PC-9 (cell line): ENCODE results near the gene SLCO2B1. TPM values are rescaled to one million over a fixed set of nuclear protein-coding genes. Genes with fewer than 3 reads are reported as not detected.

ENCODE experiments used
- BruUV-seq: library from RNA; stranded (reverse); fragments of 400-500 nt; replicated peaks from 2 replicates; lab custom pipeline; 2021; lab: Mats Ljungman, UMichigan
- CTCF ChIA-PET: fragments of 300-600 bp; sonication (Branson Sonifier 250); formaldehyde crosslinking; loops from one replicate; lab custom pipeline; 2022; ENCODE audit warnings: antibody characterized with exemption; lab: Charles Lee
- POLR2A ChIA-PET: fragments of 300-600 bp; sonication (Branson Sonifier 250); formaldehyde crosslinking; loops from one replicate; lab custom pipeline; 2022; ENCODE audit warnings: antibody characterized with exemption; ENCODE audit not compliant: unreplicated experiment; lab: Charles Lee
- DNase-seq, 2 experiments: peaks; one replicate each; pipeline versions ENCODE4 v3.0.0 to v3.0.0-alpha.2; 2015 to 2022; ENCODE audit warnings: mixed read lengths in 1 of 2
- H2AFZ ChIP-seq: fragments of 200-600 bp; sonication (generic); 2 replicates; pipeline ENCODE4 v1.8.1; 2017; ENCODE audit warnings: antibody characterized with exemption
- H3F3A ChIP-seq: fragments of 200-600 bp; sonication (generic); 2 replicates; pipeline ENCODE4 v1.8.1; 2017; ENCODE audit warnings: antibody characterized with exemption, mild to moderate bottlenecking, low read depth; ENCODE audit not compliant: insufficient read depth
- H3K27ac ChIP-seq: fragments of 200-600 bp; sonication (generic); 2 replicates; pipeline ENCODE4 v1.6.1; 2016; ENCODE audit warnings: mixed run types
- H3K27me3 ChIP-seq: fragments of 200-600 bp; sonication (generic); 2 replicates; pipeline ENCODE4 v1.6.1; 2016; ENCODE audit warnings: low read depth, mixed run types; ENCODE audit not compliant: insufficient read depth
- H3K36me3 ChIP-seq: fragments of 200-600 bp; sonication (generic); 2 replicates; pipeline ENCODE4 v1.6.1; 2016; ENCODE audit warnings: low read depth, mixed run types
- H3K4me1 ChIP-seq: fragments of 200-600 bp; sonication (generic); replicated peaks from 2 replicates; pipeline ENCODE4 v1.6.1; 2016; ENCODE audit warnings: mixed run types; ENCODE audit not compliant: insufficient read depth
- H3K4me2 ChIP-seq: fragments of 200-600 bp; sonication (generic); 2 replicates; pipeline ENCODE4 v1.6.1; 2017; ENCODE audit warnings: mixed run types
- H3K4me3 ChIP-seq: fragments of 200-600 bp; sonication (generic); 2 replicates; pipeline ENCODE4 v1.6.1; 2016; ENCODE audit warnings: mixed run types
- H3K79me2 ChIP-seq: fragments of 200-600 bp; sonication (generic); 2 replicates; pipeline ENCODE4 v1.6.1; 2017; ENCODE audit warnings: low read depth, mixed run types
- H3K9me2 ChIP-seq: fragments of 200-600 bp; sonication (generic); 2 replicates; pipeline ENCODE4 v1.8.1; 2017; ENCODE audit warnings: mild to moderate bottlenecking; ENCODE audit not compliant: insufficient read depth
- H3K9me3 ChIP-seq: fragments of 200-600 bp; sonication (generic); 2 replicates; pipeline ENCODE4 v1.8.1; 2016; ENCODE audit warnings: low read depth; ENCODE audit not compliant: insufficient read depth
- H4K20me1 ChIP-seq: fragments of 200-600 bp; sonication (generic); 2 replicates; pipeline ENCODE4 v1.8.1; 2017; ENCODE audit not compliant: insufficient read depth
- EZH2 ChIP-seq: fragments of 200-600 bp; sonication (generic); IDR thresholded peaks from 2 replicates; pipeline ENCODE4 v1.8.0; 2017; ENCODE audit warnings: antibody characterized with exemption, low read depth
- intact Hi-C: fragments of 100-400 bp; cut with micrococcal nuclease; formaldehyde crosslinking; loops from one replicate; pipeline ENCODE4 v1.10.0; 2022; ENCODE audit not compliant: unreplicated experiment
- total RNA-seq: library from RNA; stranded (reverse); gene quantifications from 2 replicates; pipeline ENCODE4 v1.2.3, GENCODE V29; 2021
- TF ChIP-seq, protein P1 (sequence below): fragments of 200-600 bp; sonication (generic); conservative IDR thresholded peaks from 2 replicates; pipeline ENCODE4 v1.6.1; 2017; ENCODE audit warnings: mixed run types, antibody characterized with exemption, mild to moderate bottlenecking, moderate library complexity

SLCO2B1 gene
- total RNA-seq, 1 experiment from 2014 or later, result 1.3 TPM

GRCh38 chr11:75184051-75184450 is 33.1 kb downstream of the SLCO2B1 start:
- Histone ChIP-seq H3K4me3 (no peak overlapping the region), H3K36me3 (no peaks in the 10 kb centered on the region), H3K27ac (no peak overlapping the region), H3F3A (no peaks in the 10 kb centered on the region), H2AFZ (no peak overlapping the region), H4K20me1 (no peaks in the 10 kb centered on the region), H3K27me3 (peaks cover 93% of the 10 kb centered on the region), H3K4me1 (no peaks in the 10 kb centered on the region), H3K9me3 (no peaks in the 10 kb centered on the region), H3K79me2 (no peaks in the 10 kb centered on the region), H3K9me2 (no peaks in the 10 kb centered on the region), H3K4me2 (no peak overlapping the region)
- no TSS peak for BruUV-seq
- intact Hi-C loops, result no loop called here
- no peak for TF ChIP-seq EZH2
- TF ChIP-seq, protein P1, sequence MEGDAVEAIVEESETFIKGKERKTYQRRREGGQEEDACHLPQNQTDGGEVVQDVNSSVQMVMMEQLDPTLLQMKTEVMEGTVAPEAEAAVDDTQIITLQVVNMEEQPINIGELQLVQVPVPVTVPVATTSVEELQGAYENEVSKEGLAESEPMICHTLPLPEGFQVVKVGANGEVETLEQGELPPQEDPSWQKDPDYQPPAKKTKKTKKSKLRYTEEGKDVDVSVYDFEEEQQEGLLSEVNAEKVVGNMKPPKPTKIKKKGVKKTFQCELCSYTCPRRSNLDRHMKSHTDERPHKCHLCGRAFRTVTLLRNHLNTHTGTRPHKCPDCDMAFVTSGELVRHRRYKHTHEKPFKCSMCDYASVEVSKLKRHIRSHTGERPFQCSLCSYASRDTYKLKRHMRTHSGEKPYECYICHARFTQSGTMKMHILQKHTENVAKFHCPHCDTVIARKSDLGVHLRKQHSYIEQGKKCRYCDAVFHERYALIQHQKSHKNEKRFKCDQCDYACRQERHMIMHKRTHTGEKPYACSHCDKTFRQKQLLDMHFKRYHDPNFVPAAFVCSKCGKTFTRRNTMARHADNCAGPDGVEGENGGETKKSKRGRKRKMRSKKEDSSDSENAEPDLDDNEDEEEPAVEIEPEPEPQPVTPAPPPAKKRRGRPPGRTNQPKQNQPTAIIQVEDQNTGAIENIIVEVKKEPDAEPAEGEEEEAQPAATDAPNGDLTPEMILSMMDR, result no peak
- DNase-seq, result no peak
- ChIA-PET CTCF (no interaction called here), POLR2A (no interaction called here)

DNA sequence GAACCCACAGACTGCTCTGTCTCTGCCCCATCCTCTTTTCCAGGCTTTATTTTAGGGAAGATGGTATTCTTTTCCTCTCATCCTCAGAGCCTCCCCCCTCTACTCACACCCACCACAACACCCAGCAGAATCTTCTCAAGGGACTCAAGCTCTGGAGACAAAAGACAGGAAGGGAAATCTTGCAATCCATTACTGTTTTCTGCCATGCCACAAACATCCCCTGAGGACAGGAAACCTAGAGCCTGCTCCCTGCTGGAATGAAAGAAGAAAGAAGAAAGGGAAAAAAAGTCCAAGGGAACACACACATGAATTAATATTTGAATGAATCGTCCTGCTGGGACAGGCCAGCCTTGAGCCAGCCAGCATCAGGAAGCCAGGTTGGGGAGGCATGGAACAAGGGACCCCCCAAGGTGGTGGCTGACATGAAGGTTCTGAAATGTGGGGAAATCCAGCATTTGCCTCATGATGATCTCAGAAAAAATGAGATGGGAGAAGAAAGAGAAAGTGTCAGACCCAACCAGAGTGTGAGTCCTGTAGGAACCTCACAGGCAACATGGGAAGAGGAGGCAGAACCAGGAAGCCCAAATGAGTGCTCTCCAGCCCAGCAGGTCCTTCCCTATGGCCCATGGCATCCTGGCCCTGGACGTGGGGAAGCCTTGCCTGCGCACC is 34.0 kb downstream of the SLCO2B1 start:
- no peak overlapping the region for H2AFZ ChIP-seq
- H3K9me3 ChIP-seq, result no peaks in the 10 kb centered on the region
- H3F3A ChIP-seq, result no peaks in the 10 kb centered on the region
- TF ChIP-seq EZH2, result no peak
- H3K4me3 ChIP-seq, result no peak overlapping the region
- H3K4me2 ChIP-seq, result no peak overlapping the region
- peaks cover 92% of the 10 kb centered on the region for H3K27me3 ChIP-seq
- H3K9me2 ChIP-seq, result no peaks in the 10 kb centered on the region
- no peaks in the 10 kb centered on the region for H3K79me2 ChIP-seq
- DNase-seq, result no peak
- H3K27ac ChIP-seq, result no peak overlapping the region
- no TSS peak for BruUV-seq
- ChIA-PET POLR2A (no interaction called here), CTCF (no interaction called here)
- H3K36me3 ChIP-seq, result no peaks in the 10 kb centered on the region
- no peaks in the 10 kb centered on the region for H3K4me1 ChIP-seq
- H4K20me1 ChIP-seq, result no peaks in the 10 kb centered on the region
- intact Hi-C loops, result no loop called here

DNA sequence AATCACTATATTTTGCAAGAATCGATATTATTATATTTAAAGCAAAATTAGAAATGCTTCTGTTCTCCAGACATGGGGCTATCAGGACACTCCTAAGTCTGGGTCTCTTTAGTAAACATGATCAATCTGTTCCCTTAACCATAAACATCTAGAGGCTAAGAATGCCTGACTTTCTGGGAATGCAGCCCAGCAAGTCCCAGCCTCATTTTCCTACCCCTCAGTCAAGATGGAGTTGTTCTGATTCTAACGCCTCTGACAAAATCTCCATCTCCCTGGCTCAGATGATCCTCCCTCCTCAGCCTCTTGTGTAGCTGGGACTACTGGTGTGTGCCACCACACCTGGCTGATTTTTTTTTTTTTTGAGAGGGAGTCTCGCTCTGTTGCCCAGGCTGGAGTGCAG is 35.0 kb downstream of the SLCO2B1 start:
- no peak for DNase-seq
- no peak overlapping the region for H2AFZ ChIP-seq
- ChIA-PET POLR2A (no interaction called here), CTCF (no interaction called here)
- H3K27ac ChIP-seq, result no peak overlapping the region
- no peaks in the 10 kb centered on the region for H3F3A ChIP-seq
- no TSS peak for BruUV-seq
- intact Hi-C loops, result no loop called here
- no peak overlapping the region for H3K4me2 ChIP-seq
- TF ChIP-seq, protein P1, result no peak
- no peak for TF ChIP-seq EZH2
- no peaks in the 10 kb centered on the region for H3K9me2 ChIP-seq
- H3K9me3 ChIP-seq, result no peaks in the 10 kb centered on the region
- no peak overlapping the region for H3K4me3 ChIP-seq
- peaks cover 91% of the 10 kb centered on the region for H3K27me3 ChIP-seq
- no peaks in the 10 kb centered on the region for H4K20me1 ChIP-seq
- H3K36me3 ChIP-seq, result no peaks in the 10 kb centered on the region
- H3K4me1 ChIP-seq, result no peaks in the 10 kb centered on the region
- no peaks in the 10 kb centered on the region for H3K79me2 ChIP-seq

GRCh38 chr11:75186999-75187398 is 36.1 kb downstream of the SLCO2B1 start:
- Histone ChIP-seq H3K27me3 (peaks cover 83% of the 10 kb centered on the region), H3K4me3 (no peak overlapping the region), H3K36me3 (no peaks in the 10 kb centered on the region), H3K79me2 (no peaks in the 10 kb centered on the region), H3K4me2 (no peak overlapping the region), H3K27ac (no peak overlapping the region), H3K9me3 (no peaks in the 10 kb centered on the region), H3F3A (no peaks in the 10 kb centered on the region), H2AFZ (no peak overlapping the region), H3K9me2 (no peaks in the 10 kb centered on the region), H3K4me1 (no peaks in the 10 kb centered on the region), H4K20me1 (no peaks in the 10 kb centered on the region)
- ChIA-PET CTCF (no interaction called here), POLR2A (no interaction called here)
- no TSS peak for BruUV-seq
- DNase-seq, result no peak
- no peak for TF ChIP-seq EZH2
- TF ChIP-seq, protein P1, result no peak
- intact Hi-C loops, result no loop called here
